GM19395 (cell line): Measurements from ENCODE around the gene PET117.
"Not testable (repeated sequence)": the region's sequence is repeated elsewhere in the genome, so short reads cannot be mapped to it uniquely, and the experiment has no call there.

ENCODE experiments used
- ATAC-seq: cut with Tn5 transposase; IDR thresholded peaks from one replicate; pipeline ENCODE4 v1.9.1; 2021; ENCODE audit warnings: mild to moderate bottlenecking, moderate library complexity; ENCODE audit not compliant: unreplicated experiment

Gene PET117

GRCh38 chr20:18137412-18138265 is at the start of gene PET117, which contains the start of gene KAT14:
TSS of gene PET117 (plus strand) at chr20:18137863. CDS start at chr20:18137956, 93 bp downstream.
TSS of gene KAT14 (plus strand) at chr20:18137863. CDS start at chr20:18142661, 4,798 bp downstream.
- peak; percentile 91 for ATAC-seq

- ATAC-seq: not testable (repeated sequence)
Measured at GRCh38 chr20:18088298-18088697, 49.4 kb upstream of the PET117 start.

GRCh38 chr20:18088841-18089240 is 48.8 kb upstream of the PET117 start:
- not testable (repeated sequence) for ATAC-seq

- no peak for ATAC-seq
Measured at GRCh38 chr20:18090044-18090443, 47.6 kb upstream of the PET117 start.

- no peak for ATAC-seq
Measured at GRCh38 chr20:18090477-18090876, 47.2 kb upstream of the PET117 start.

GRCh38 chr20:18091623-18092022 is 46.0 kb upstream of the PET117 start:
- ATAC-seq: no peak

GRCh38 chr20:18092890-18093289 is 44.8 kb upstream of the PET117 start:
- ATAC-seq: no peak

- ATAC-seq: no peak
Measured at GRCh38 chr20:18093388-18093787, 44.3 kb upstream of the PET117 start.

GRCh38 chr20:18094191-18094590 is 43.5 kb upstream of the PET117 start:
- ATAC-seq: no peak

GRCh38 chr20:18100569-18100968 is 37.1 kb upstream of the PET117 start:
- ATAC-seq: not testable (repeated sequence)

GRCh38 chr20:18101125-18101810 is 36.4 kb upstream of the PET117 start:
- ATAC-seq: no peak

- ATAC-seq: no peak
Measured at GRCh38 chr20:18103497-18103896, 34.2 kb upstream of the PET117 start.

- ATAC-seq: no peak
Measured at GRCh38 chr20:18108326-18108725, 29.3 kb upstream of the PET117 start.

GRCh38 chr20:18128574-18128973 is 9.1 kb upstream of the PET117 start:
- ATAC-seq: not testable (repeated sequence)

- no peak for ATAC-seq
Measured at GRCh38 chr20:18132663-18133062, 5.0 kb upstream of the PET117 start.

- no peak for ATAC-seq
Measured at GRCh38 chr20:18133962-18134361, 3.7 kb upstream of the PET117 start.

- ATAC-seq: peak; percentile 47
Measured at GRCh38 chr20:18138266-18138582, 561 bp downstream of the PET117 start.

- ATAC-seq: no peak
Measured at GRCh38 chr20:18138639-18139583, 1.2 kb downstream of the PET117 start.

- no peak for ATAC-seq
Measured at GRCh38 chr20:18139832-18140231, 2.2 kb downstream of the PET117 start.

GRCh38 chr20:18144541-18145099 is 7.0 kb downstream of the PET117 start:
- ATAC-seq: no peak

- ATAC-seq: no peak
Measured at GRCh38 chr20:18154342-18154741, 16.7 kb downstream of the PET117 start.
